Measurements from ENCODE around the gene SLC28A3.

Gene SLC28A3

DNA sequence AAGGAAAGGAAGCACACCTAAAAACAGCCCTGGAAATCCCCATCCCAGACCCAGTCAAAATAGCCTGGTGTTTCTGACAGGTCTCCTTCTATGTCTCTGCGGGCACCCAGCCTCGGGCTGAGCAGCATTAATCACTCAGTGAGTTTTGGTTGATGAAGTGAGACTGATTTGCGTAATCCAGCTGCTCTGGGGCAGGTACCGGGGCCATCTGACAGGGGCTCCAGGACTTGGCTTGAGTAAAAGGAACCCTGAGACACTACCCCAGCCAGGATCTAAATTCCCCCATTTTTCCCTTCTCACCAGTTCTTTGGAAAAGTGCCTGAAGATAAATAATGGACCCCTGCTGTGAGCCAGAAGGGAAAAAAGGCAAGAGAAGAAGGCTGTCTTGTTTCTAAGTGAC lies 596 bp downstream of the SLC28A3 start:
- no peak for DNase-seq (ENCODE audit: low read depth)

DNA sequence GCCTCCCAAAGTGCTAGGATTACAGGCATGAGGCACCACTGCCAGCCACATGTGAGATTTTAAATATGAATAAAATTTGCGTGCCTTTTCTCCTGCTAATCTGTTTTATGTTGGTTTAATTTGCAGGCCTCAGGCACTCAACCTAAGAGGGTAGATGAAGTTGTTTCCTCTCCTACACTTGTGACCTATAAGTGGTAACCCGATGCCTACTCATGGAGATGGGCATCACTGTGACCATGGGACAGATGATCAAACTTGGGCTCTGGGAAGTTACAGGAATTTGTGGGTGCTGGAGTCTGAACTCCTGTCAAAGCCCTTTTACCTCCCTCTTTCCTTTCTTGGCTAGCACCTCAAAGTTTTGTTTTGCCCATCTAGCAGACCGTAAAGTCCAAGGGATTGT lies 1.1 kb downstream of the SLC28A3 start:
- no peak for DNase-seq (ENCODE audit: low read depth)

DNA sequence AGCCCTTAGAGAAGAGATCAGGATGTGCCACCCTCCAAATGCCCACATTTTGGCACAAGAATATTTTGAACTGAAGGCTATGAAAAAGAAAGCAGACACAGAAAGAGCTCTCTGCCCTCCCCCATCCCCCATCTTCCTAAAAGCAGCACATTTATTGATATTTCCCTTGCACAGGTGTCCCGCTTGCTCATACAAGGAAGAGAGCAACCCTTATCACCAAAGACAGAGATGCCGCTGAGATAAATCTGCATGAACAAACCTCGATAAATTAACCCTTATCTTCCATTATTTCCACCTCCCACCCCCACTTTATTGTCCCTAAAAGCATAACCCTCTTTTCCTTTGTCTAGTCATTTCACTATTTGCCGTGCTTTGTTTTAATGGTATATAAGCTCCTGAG lies 1.8 kb downstream of the SLC28A3 start:
- no peak for DNase-seq (ENCODE audit: low read depth)

DNA sequence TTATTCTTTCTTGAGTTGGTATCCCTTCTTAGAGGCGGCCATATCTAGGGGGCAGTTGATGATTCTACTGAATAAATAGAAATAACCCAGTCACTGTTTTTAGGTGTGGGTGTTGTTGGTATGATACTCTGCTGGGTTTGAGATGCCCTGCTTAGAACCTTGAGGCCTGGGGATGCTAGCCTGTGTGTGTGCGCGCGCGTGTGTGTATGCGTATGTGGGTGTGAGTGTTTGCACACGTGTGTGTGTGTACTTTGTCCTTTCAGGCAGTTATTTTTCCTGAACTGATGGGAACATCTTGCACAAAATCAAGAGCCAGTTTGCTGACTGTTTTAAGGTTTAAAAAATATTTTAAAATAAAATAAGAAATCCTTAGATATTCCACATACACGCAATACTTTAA lies 3.3 kb downstream of the SLC28A3 start:
- no peak for DNase-seq (ENCODE audit: low read depth)

DNA sequence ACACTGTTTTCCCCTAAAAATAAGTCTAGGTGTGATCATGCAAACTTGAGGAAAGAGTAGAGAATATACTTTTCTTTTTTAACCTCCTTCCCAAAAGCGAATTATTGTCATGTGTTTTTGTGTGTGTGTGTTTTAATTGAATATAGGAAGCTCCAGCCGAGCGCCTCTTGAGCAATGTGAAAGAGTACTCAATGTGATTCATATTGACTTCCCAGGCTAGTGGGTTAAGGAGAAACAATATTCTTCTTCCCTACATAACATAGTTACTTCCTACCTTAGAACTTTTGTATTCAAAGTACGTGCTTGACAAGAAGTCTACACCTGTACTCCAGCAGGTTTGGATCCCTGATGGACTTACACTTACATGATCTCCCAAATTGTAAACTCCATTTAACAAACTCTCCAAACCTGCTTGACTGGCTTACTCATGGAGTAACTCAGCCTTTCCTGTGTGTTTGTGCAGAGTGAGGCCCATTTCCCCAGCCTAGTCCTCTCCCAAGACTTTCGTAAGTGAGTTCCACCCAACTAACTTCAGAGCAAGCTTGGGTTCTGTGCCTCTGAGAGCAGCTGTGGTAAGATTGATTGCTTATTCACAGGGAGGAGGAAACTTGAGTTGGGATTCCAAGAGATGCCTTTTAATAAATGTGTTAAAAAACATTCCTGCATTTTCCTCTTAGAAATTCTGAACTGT lies 9.3 kb downstream of the SLC28A3 start:
- no peak for DNase-seq (ENCODE audit: low read depth)

DNA sequence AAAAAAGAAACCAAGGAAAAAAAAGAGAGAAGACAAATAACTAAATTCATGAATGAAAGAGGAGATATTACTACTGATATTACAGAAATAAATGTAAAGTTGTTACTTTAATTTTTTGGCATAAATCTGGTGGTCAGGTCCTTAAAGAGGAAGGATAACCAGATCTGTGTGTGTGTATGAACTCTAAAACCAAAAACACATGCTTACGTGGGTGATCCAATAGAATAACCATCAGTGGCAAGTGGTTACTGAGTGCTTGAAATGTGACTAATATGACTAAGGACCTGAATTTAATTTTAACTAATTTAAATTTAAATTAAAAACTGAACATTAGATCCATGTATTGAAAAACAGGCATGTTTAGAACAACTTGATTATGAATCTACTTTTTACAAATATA lies 10.3 kb downstream of the SLC28A3 start:
- no peak for DNase-seq (ENCODE audit: low read depth)

DNA sequence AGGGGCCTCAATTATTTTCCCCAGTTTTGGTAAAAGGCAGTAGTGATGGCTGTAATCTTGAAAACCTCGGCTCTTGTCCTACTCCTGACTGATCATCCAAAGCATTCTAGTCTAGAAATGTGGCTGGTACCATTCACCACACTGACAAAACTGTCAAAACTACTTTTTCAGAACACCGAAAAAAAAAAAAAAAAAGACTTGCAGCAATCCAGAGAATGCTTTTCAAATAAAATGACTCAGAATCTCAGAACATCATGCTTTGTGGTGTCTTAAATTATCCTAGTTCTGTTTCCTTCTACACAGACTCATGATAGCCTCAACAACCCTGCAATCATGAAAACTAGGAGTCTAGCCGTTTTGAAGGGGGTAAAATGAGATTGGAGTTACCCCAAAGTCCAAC lies 13.4 kb downstream of the SLC28A3 start:
- DNase-seq (ENCODE audit: low read depth), result no peak

DNA sequence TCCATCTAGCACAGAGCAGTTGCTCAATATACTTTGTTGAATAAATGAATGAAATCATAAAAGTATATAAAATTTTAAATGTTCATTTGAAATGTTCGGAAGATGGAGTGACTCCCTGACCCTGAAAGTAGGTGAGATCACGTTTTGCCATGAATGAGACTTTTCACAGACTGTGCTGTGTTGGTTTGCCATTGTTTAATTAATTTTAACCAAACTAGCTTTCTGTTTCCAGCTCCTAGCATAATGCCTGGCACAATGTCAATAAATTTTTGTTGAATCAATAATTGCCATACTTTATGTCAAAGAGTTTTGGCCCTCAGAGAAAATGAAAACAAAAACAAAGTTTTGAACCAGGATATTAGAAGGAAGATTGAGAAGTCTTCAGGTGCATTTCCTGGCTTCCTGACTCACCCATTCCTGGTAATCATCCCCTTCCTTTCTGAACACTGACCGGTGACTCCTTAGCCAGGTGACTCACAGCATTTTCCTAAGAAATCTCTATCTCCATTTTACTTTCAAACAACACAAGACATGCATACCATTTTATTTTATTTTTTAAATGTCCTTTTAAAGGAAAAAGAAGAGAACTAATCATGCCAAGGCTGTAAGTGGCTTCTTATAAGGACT lies 15.1 kb downstream of the SLC28A3 start:
- DNase-seq (ENCODE audit: low read depth), result no peak

DNA sequence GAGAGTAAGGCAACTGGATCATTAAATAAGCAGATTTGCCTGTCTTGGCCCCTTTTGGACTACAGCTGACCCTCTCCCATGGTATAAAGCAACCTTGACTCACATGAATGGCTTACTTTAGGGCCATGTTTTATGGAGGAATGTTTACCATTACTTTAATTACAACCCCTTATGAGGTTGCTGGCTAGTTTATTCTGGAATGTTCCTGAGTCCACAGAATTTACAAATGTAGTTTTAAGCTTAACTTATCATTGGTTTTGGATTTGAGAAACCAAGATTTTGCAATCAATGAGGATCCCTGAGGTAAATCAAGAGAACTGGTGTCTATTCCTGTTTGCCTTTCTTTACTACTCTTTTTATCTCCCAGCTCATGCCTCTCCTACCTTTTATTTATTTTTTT lies 15.7 kb downstream of the SLC28A3 start:
- DNase-seq (ENCODE audit: low read depth), result no peak

DNA sequence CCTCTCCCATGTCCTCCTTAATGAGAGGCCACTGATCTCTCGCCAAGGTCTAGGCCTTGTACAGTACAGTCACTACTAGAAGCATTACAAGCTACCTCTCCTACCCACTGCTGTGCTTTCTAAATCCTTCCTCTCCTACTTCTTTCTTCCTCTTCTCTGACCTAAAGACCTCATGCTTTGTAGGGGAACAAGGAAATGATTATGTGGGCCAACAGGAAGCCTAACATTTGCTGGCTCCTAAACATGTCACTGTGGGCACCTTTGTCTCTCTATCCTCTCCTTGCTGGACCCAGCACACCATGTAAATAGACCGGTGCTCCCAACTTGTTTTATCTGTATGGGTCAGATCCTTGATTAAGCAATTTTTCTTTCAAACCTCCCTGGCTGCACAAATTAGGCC lies 16.7 kb downstream of the SLC28A3 start:
- no peak for DNase-seq (ENCODE audit: low read depth)

DNA sequence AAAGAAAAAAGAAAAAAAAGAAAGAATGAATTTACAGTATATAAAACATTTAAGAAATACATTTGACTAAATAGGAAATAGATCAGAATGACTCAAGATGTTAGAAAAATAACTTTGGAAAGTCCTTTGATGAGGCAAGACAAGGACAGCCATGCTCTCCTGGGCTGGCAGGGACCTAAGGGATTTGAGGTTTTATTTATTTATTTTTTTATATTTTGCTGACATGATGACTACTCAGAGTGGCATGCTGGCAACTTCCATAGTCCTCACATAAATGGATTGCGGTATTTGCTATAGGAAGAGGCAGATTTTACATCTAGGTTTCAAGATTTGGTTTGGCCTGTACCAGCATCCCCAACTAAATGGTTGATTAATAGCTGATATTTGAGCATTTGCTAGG lies 17.7 kb downstream of the SLC28A3 start:
- no peak for DNase-seq (ENCODE audit: low read depth)

DNA sequence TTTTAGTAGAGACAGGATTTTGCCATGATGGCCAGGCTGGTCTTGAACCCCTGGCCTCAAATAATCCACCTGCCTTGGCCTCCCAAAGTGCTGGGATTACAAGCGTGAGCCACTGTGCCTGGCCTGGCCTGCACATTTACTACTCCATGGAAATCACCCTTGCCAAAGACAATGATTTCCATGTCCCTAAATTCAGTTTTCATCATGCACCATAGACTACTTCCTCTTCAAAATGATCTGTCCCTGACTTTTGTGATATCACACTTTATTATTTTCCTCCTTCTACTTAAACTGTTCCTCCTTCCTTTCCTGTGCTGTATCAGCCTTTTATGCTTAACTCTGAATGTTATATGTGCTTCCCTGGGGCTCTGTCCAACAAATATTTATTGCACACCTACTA lies 20.3 kb downstream of the SLC28A3 start:
- no peak for DNase-seq (ENCODE audit: low read depth)

DNA sequence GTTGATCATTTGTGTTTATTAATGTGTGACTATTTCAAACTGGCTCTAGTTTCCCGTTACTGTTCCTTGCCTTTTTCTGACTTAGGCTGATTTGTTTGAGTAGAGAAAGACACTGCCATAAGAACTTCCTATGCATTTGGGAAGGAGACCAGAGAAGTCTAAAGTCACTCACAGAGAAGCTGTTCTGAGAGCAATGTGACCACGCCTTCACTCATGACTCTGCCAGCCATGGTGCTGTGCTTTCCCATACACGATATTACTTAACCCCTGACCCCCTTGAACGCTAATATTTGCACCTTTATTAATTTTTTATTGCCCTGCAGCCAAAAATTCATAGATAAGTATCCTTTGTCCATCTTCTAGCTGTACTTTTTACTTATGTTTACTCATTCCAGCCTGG lies 20.9 kb downstream of the SLC28A3 start:
- DNase-seq (ENCODE audit: low read depth), result no peak

DNA sequence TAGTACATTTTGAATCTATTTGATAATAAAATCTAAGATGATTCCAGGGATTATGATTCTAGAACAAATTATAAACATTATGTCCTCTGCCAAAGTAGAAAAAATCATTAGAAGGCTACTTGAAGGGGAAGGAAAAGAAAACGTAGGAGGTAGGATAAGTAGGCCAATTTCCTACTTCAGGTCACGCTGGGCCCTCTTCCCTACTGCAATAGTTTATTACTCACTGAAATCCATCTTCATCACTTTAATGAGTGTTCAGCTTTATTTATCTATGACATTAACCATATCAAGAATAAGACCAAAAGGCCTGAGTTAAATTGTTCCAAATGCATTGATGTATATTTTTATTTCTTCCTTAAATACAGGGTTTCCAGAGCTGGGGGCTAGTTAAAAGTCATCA lies 21.6 kb downstream of the SLC28A3 start:
- no peak for DNase-seq (ENCODE audit: low read depth)

DNA sequence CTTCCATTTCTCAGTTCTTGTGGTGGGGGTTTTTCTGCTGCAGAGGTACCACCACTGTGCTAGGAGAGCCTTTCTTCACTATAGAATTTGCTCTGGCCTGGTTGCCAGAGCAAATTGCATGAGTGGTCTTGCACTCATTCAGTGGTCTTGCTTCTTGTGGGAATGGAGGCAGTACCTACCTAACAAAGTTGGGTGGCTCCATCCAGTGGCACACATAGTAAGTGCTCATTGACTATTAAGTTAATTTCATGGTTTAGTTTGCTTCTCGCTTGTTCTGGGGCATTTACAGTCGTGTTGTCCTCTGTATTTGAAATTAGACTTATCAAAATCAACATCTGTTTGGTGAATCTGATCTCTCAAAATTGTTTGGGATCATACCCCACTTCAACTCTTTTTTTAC lies 23.0 kb downstream of the SLC28A3 start:
- DNase-seq (ENCODE audit: low read depth), result no peak

DNA sequence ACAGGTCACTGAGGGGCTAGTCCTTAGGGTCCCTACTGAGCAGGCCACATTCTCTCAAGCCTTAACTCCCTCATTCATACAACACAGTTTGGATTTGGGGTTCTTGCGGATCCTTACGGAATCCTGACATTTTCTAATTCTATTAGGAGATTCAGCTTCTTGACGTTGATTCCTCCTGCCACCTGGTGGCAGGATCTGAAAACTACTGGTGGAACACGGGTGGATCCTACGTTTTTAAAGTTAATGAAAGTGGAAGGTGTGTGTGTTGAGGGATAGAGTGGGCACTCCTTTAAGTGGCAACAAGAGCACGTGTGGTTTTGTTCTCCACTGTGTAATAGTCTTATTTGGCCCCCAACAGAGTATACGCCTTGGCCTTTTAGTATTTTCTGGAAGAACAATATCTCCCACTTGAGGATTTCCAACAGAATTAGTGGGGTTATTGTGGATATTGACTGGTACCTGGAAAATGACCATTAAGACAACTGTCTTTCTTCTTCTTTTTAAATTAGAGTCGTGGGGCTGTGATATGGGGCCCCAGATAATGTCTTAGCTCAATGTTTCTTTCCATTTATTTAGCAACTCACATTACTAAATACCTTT lies 25.2 kb downstream of the SLC28A3 start:
- DNase-seq (ENCODE audit: low read depth), result peak; percentile 32

DNA sequence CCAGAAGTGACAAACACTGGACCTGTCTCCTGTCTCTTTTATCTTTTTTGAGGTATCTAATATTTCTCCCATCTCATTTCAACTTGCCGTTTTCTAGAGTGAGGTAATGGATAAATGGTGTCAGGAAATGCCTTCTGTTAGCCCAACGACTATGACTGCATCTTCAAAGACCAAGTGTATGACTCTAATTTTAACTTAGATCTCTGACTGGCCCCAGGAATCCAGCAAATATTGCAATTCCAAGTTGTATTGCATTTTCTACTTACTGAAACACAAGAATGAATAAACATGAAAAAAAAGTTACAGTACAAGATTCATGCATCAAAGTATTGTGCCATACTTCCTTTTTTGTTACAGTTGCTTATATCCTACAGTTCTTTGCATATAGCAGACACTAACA lies 26.3 kb downstream of the SLC28A3 start:
- no peak for DNase-seq (ENCODE audit: low read depth)

DNA sequence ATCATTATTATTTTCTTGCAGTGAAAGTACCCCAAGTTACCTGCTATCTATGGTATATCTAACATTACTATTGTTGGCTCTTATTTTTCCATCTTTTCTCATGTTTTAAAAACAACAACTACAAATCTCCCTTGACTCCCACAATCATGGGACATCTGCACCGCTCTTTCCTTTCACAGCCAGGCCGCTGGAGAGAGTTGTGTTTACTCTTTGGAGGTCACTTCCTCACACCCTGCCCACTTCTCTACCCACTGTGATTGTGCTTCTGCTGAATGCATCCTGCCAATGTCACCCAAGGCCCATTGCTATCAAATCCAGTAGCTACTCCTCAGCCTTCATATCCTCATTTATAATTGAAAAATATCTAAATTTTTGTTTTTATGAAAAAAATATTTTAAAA lies 29.7 kb downstream of the SLC28A3 start:
- no peak for DNase-seq (ENCODE audit: low read depth)

DNA sequence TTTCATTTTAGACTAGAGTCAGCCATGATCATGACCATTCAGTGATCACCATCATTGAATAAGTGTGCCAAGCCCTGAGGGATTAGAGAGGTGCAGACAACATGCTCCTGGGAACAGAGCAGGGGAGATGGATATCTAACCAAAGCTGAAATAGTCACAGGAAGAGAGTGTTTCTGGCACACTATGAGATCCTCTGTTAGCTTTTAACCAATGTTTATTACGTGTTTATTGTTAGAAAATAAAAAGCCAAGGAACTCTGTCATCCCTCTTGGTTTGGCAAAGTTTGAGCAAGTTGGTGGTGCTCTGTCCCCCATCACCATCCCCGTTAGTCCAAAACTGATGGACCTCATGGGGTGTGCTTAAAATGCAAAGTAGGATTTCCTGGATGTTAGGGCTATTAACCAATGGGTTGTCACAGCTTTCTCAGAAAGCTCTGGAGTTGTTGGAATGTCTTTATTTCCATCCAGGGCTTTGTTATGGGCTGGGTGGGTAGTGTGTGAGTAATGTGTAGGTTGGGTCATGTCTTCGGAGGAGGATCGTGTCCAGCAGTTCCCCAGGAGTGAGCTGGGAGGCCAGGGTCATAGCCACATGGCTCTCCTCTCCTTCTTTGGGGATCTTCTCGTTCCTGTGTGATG lies 34.9 kb downstream of the SLC28A3 start:
- no peak for DNase-seq (ENCODE audit: low read depth)

DNA sequence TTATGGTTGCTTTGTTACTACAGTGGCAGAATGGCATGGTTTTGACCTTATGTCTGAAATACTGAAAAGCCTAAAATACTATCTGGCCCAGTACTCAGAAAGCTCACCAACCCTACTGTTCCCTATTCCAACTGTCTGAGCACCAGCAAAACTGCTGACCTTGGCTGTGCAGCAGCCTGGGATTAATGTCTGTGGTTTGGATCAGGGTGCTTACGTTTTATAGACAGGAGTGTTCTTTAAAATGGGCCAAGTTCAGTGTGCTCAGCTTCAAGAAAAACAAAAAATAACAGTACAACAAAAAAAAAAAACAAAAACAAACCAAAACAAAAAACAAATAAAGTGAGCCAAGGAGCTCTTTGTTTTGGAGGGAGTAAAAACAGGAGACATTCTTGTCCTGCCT lies 36.4 kb downstream of the SLC28A3 start:
- no peak for DNase-seq (ENCODE audit: low read depth)

DNA sequence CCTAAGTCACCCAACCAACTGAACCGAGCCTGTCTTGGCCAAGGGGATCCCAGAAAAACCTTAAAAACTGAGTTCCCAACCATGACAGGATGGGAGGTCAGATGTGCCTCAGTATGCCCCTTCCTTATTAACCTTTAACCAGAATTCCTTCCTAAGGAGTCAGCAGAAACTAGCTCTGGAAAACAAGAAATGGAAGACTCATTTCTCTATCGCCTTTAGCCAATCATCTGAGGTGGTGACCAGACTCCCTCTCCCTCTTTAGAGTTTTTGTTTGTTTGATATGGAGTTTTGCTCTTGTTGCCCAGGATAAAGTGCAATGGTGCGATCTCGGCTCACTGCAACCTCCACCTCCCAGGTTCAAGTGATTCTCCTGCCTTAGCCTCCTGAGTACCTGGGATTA lies 37.5 kb downstream of the SLC28A3 start:
- no peak for DNase-seq (ENCODE audit: low read depth)

DNA sequence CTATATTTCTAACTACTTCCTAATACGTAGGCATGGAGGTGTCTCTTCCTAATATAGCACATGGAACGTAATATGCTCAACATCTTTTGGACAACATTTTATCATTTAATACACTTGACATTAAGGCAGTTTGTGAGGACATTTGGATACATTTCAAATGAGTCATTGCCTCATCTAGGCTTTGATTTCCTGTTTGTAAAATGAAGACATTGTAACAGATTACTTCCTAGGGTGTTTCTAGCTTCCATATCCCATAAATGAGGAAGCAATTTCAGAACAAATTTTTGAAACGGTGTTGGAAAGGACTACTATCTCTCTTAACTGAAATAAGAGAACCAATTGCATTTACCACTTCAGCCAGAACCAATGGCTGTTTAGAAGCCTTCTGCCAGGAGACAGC lies 38.7 kb downstream of the SLC28A3 start:
- no peak for DNase-seq (ENCODE audit: low read depth)

DNA sequence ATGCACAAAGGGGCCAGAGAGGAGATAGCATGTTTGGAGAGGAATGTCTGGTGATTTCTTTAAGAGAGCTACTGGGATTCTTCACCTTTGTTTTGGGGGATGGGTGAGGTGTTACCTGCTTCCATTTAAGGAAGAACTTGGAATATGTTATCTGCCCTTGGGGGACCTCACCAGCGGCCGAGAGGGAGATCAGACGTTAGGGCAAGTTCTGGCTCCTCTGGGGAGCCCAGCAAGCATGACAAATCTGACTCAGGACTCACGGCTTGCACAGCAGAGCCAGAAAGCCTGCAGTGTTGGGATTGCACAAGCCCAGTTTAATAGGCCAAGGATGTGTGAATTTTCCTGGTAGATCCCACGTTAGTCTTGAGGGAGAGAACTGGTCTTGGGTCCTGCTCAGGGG lies 40.3 kb downstream of the SLC28A3 start:
- no peak for DNase-seq (ENCODE audit: low read depth)

All from T follicular helper cell (primary cell).